ENCODE results near the gene GSE1.

DNA sequence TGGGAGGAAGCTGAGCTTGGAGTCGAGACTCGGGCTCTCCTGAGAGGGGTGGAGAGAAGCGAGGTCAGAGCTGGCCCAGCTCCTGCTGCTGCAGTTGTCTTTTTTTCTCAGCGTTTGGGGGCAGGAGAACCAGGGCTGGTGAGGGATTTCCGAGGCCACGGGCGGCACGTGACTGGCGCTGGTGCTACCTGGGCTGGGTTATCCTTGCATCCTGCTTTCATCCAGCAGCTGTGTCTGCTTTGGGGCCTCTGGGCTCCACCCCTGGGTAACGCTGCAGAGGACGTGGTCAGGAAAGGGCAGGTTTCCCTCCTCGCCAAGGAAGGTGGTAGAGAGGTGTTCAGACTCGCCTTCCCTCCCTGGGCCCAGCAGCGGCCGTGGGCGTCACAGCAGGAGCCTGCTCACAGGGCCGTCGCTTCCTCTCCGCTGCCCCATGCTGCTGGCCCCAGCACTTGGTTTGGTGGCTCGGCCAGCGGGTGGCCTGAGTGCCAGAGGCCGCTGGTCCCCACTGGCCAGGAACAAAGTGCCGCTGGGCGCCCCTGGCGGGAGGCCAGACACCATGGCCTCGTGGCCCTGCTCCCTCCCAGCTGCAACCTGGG lies 22.5 kb downstream of the GSE1 start:
- no peak for TF ChIP-seq BDP1 (IDR thresholded peaks at IDR 0.05; ENCODE audit: insufficient read depth, insufficient read length)
- no peak for TF ChIP-seq ZNF589 (CRISPR knock-in tag; IDR thresholded peaks at IDR 0.05; ENCODE audit: low read depth)
- no peak for TF ChIP-seq NFIC (IDR thresholded peaks at IDR 0.05)
- TF ChIP-seq ZSCAN29 (IDR thresholded peaks at IDR 0.05), result no peak
- TF ChIP-seq, protein P1, sequence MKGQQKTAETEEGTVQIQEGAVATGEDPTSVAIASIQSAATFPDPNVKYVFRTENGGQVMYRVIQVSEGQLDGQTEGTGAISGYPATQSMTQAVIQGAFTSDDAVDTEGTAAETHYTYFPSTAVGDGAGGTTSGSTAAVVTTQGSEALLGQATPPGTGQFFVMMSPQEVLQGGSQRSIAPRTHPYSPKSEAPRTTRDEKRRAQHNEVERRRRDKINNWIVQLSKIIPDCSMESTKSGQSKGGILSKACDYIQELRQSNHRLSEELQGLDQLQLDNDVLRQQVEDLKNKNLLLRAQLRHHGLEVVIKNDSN (CRISPR knock-in tag; IDR thresholded peaks at IDR 0.05), result no peak
- TF ChIP-seq, protein P2, sequence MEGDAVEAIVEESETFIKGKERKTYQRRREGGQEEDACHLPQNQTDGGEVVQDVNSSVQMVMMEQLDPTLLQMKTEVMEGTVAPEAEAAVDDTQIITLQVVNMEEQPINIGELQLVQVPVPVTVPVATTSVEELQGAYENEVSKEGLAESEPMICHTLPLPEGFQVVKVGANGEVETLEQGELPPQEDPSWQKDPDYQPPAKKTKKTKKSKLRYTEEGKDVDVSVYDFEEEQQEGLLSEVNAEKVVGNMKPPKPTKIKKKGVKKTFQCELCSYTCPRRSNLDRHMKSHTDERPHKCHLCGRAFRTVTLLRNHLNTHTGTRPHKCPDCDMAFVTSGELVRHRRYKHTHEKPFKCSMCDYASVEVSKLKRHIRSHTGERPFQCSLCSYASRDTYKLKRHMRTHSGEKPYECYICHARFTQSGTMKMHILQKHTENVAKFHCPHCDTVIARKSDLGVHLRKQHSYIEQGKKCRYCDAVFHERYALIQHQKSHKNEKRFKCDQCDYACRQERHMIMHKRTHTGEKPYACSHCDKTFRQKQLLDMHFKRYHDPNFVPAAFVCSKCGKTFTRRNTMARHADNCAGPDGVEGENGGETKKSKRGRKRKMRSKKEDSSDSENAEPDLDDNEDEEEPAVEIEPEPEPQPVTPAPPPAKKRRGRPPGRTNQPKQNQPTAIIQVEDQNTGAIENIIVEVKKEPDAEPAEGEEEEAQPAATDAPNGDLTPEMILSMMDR (IDR thresholded peaks at IDR 0.05 in 2 of 3, conservative IDR thresholded peaks at IDR 0.05 in 1 of 3; ENCODE audit: insufficient read depth in 2 of 3, low read depth in 1 of 3, low read length in 3 of 3), result no peak
- no peak for TF ChIP-seq ESRRA (IDR thresholded peaks at IDR 0.05; ENCODE audit: borderline replicate concordance, low read depth)
- TF ChIP-seq, protein P3, sequence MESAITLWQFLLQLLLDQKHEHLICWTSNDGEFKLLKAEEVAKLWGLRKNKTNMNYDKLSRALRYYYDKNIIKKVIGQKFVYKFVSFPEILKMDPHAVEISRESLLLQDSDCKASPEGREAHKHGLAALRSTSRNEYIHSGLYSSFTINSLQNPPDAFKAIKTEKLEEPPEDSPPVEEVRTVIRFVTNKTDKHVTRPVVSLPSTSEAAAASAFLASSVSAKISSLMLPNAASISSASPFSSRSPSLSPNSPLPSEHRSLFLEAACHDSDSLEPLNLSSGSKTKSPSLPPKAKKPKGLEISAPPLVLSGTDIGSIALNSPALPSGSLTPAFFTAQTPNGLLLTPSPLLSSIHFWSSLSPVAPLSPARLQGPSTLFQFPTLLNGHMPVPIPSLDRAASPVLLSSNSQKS (CRISPR knock-in tag; IDR thresholded peaks at IDR 0.05), result no peak
- TF ChIP-seq NBN (IDR thresholded peaks at IDR 0.05; ENCODE audit: low read depth), result no peak
- no peak for TF ChIP-seq KAT2B (IDR thresholded peaks at IDR 0.05; ENCODE audit: low read depth, low read length)
- no peak for TF ChIP-seq CBX2 (IDR thresholded peaks at IDR 0.05; ENCODE audit: insufficient read depth, low read length, poor library complexity, severe bottlenecking)
- TF ChIP-seq, protein P4, sequence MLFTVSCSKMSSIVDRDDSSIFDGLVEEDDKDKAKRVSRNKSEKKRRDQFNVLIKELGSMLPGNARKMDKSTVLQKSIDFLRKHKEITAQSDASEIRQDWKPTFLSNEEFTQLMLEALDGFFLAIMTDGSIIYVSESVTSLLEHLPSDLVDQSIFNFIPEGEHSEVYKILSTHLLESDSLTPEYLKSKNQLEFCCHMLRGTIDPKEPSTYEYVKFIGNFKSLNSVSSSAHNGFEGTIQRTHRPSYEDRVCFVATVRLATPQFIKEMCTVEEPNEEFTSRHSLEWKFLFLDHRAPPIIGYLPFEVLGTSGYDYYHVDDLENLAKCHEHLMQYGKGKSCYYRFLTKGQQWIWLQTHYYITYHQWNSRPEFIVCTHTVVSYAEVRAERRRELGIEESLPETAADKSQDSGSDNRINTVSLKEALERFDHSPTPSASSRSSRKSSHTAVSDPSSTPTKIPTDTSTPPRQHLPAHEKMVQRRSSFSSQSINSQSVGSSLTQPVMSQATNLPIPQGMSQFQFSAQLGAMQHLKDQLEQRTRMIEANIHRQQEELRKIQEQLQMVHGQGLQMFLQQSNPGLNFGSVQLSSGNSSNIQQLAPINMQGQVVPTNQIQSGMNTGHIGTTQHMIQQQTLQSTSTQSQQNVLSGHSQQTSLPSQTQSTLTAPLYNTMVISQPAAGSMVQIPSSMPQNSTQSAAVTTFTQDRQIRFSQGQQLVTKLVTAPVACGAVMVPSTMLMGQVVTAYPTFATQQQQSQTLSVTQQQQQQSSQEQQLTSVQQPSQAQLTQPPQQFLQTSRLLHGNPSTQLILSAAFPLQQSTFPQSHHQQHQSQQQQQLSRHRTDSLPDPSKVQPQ (CRISPR knock-in tag; IDR thresholded peaks at IDR 0.05; ENCODE audit: borderline replicate concordance), result no peak
- no peak for TF ChIP-seq IRF2 (CRISPR knock-in tag; IDR thresholded peaks at IDR 0.05)
- no peak for TF ChIP-seq ZNF766 (CRISPR knock-in tag; conservative IDR thresholded peaks at IDR 0.05)
